GM12878 (cell line): ENCODE measurements around the gene GLA. TPM values are rescaled to one million over a fixed set of nuclear protein-coding genes. Genes with fewer than 3 reads are reported as not detected.

ENCODE experiments used
- ATAC-seq: fragments of 200-7000 bp; cut with Tn5 transposase; 3 replicates; pipeline ENCODE4 v1.9.1; 2020; ENCODE audit warnings: mild to moderate bottlenecking, moderate library complexity
- BruUV-seq: library from RNA; stranded (reverse); fragments of 400-500 nt; replicated peaks from 2 replicates; lab custom pipeline; 2021; lab: Mats Ljungman, UMichigan
- CTCF ChIA-PET: fragments of 300-600 bp; sonication (Branson Sonifier 250); formaldehyde crosslinking; extraction: SDS; loops from one replicate; lab custom pipeline; 2021; ENCODE audit warnings: inconsistent platforms; lab: Yijun Ruan, JAX
- POLR2A ChIA-PET: fragments of 350-600 bp; formaldehyde crosslinking; extraction: SDS; loops from one replicate; lab custom pipeline; 2021; ENCODE audit warnings: inconsistent platforms; lab: Charles Lee
- RAD21 ChIA-PET: fragments of 300-600 bp; sonication (Branson Sonifier 250); formaldehyde crosslinking; loops from one replicate; lab custom pipeline; 2023; ENCODE audit warnings: antibody characterized with exemption; ENCODE audit not compliant: unreplicated experiment; lab: Charles Lee
- SMC1A ChIA-PET: fragments of 300-600 bp; sonication (Branson Sonifier 250); formaldehyde crosslinking; loops from one replicate; lab custom pipeline; 2023; ENCODE audit not compliant: unreplicated experiment, uncharacterized antibody; lab: Charles Lee
- DNase-seq: peaks from one replicate; pipeline ENCODE4 v3.0.0-alpha.2; 2011; ENCODE audit warnings: low read depth, low spot score
- FAIRE-seq: peaks from 3 replicates; lab custom pipeline; 2011; peaks lifted over from hg19 to GRCh38; lab: Jason Lieb, UNC
- H2AFZ ChIP-seq: 2 replicates; pipeline ENCODE4 v1.6.0; 2011; ENCODE audit warnings: low read depth, low read length, control low read depth; ENCODE audit not compliant: control insufficient read depth
- H3K27ac ChIP-seq: 2 replicates; pipeline ENCODE4 v1.5.1; 2011; ENCODE audit warnings: control low read depth; ENCODE audit not compliant: control insufficient read depth, insufficient read depth
- H3K27me3 ChIP-seq, 2 experiments: replicated peaks in 1 of 2; 2 replicates each; pipeline versions ENCODE4 v1.6.0 to v1.6.1; 2011; ENCODE audit warnings: low read length in 1 of 2; ENCODE audit not compliant: control insufficient read depth in 2 of 2, insufficient read depth in 2 of 2
- H3K36me3 ChIP-seq, 2 experiments: 2 replicates each; pipeline ENCODE4 v1.5.1; 2011; ENCODE audit warnings: low read length in 1 of 2; ENCODE audit not compliant: control insufficient read depth in 2 of 2, insufficient read depth in 2 of 2
- H3K4me1 ChIP-seq: 2 replicates; pipeline ENCODE4 v1.6.1; 2011; ENCODE audit warnings: mild to moderate bottlenecking, low read length, moderate library complexity, mixed read lengths; ENCODE audit not compliant: control insufficient read depth, insufficient read depth
- H3K4me2 ChIP-seq: 2 replicates; pipeline ENCODE4 v1.6.0; 2011; ENCODE audit warnings: control low read depth; ENCODE audit not compliant: control insufficient read depth, insufficient read depth
- H3K4me3 ChIP-seq: fragments of 200-600 bp; sonication (generic); 2 replicates; pipeline ENCODE4 v1.5.1; 2016
- H3K79me2 ChIP-seq: 2 replicates; pipeline ENCODE4 v1.6.0; 2011; ENCODE audit warnings: low read length; ENCODE audit not compliant: control insufficient read depth, insufficient read depth
- H3K9ac ChIP-seq: 2 replicates; pipeline ENCODE4 v1.8.0; 2011; ENCODE audit warnings: low read length, control low read depth, mixed read lengths; ENCODE audit not compliant: control insufficient read depth, insufficient read depth
- H3K9me3 ChIP-seq: replicated peaks from 3 replicates; pipeline ENCODE4 v1.5.1; 2011; ENCODE audit warnings: mild to moderate bottlenecking, low read length; ENCODE audit not compliant: control insufficient read depth, insufficient read depth
- H4K20me1 ChIP-seq: 2 replicates; pipeline ENCODE4 v1.6.0; 2011; ENCODE audit not compliant: control insufficient read depth, insufficient read depth
- BACH1 ChIP-seq: fragments of 450-650 bp; IDR thresholded peaks from 2 replicates; pipeline ENCODE4 v1.6.1; 2017; ENCODE audit warnings: mild to moderate bottlenecking, borderline replicate concordance
- CHD1 ChIP-seq: IDR thresholded peaks from 2 replicates; pipeline ENCODE4 v1.6.1; 2012; ENCODE audit warnings: low read depth, low read length, improper control_type of control experiment
- HCFC1 ChIP-seq: fragments of 150-350 bp; IDR thresholded peaks from 2 replicates; pipeline ENCODE4 v1.6.1; 2014; ENCODE audit warnings: low read length
- IKZF2 ChIP-seq, 2 experiments: fragments of 450-650 bp; IDR thresholded peaks; 2 replicates each; pipeline ENCODE4 v1.6.1; 2017; ENCODE audit warnings: mild to moderate bottlenecking in 2 of 2, moderate library complexity in 2 of 2
- JUNB ChIP-seq: IDR thresholded peaks from 2 replicates; pipeline ENCODE4 v1.6.1; 2016; ENCODE audit warnings: antibody characterized with exemption, mild to moderate bottlenecking
- MTA2 ChIP-seq: fragments of 450-650 bp; IDR thresholded peaks from 2 replicates; pipeline ENCODE4 v1.6.1; 2016; ENCODE audit warnings: low read depth, mild to moderate bottlenecking, moderate library complexity
- RELA ChIP-seq: fragments of 450-650 bp; IDR thresholded peaks from 2 replicates; pipeline ENCODE4 v1.8.0; 2014; ENCODE audit warnings: borderline replicate concordance; ENCODE audit not compliant: partially characterized antibody
- SMC3 ChIP-seq: IDR thresholded peaks from 2 replicates; pipeline ENCODE4 v1.6.1; 2011; ENCODE audit warnings: low read length, improper control_type of control experiment, borderline replicate concordance
- SRF ChIP-seq, 2 experiments: IDR thresholded peaks; 2 replicates each; pipeline ENCODE4 v1.6.1; 2011; ENCODE audit warnings: low read depth in 2 of 2, low read length in 2 of 2, mild to moderate bottlenecking in 1 of 2, moderate library complexity in 1 of 2
- STAT3 ChIP-seq: IDR thresholded peaks from 2 replicates; pipeline ENCODE4 v1.6.1; 2011; ENCODE audit warnings: low read depth, low read length, improper control_type of control experiment
- ZSCAN29 ChIP-seq: fragments of 450-650 bp; IDR thresholded peaks from 2 replicates; pipeline ENCODE4 v1.6.1; 2017; ENCODE audit warnings: mild to moderate bottlenecking, moderate library complexity
- WGBS: methylation state at CpG from one replicate; pipeline ENCODE4 v1.1.6; 2016; ENCODE audit warnings: low lambda C conversion rate; ENCODE audit not compliant: insufficient replicate concordance, insufficient coverage; ENCODE audit errors: missing lambda C conversion rate; 5-methylcytosine and 5-hydroxymethylcytosine counted together
- in situ Hi-C: fragments of 300-500 bp; cut with MboI; formaldehyde crosslinking; loops from 9 replicates; pipeline ENCODE4 v1.14.3; 2018; ENCODE audit warnings: mixed read lengths
- intact Hi-C: fragments of 100-400 bp; cut with micrococcal nuclease; formaldehyde crosslinking; loops from one replicate; pipeline ENCODE4 v1.14.2; 2022; ENCODE audit not compliant: unreplicated experiment
- polyA plus RNA-seq, 11 experiments: library from polyadenylated mRNA; depleted of rRNA in 4 of 11; unstranded in 6 of 11; stranded (reverse) in 5 of 11; fragments of >200 nt; fragmentation: Nextera tagmentation in 4 of 11; fragmentation: Illumina TruSeq in 1 of 11; extraction: Ambion mirVana in 4 of 11; extraction: Trizol in 1 of 11; gene quantifications; 1 replicate in 1 of 11; 2 replicates in 10 of 11; pipeline versions ENCODE4 v1.2.1 to v1.2.3, GENCODE V29; 2011 to 2016; ENCODE audit warnings: inconsistent platforms in 2 of 11, missing spikeins in 2 of 11, low read depth in 1 of 11
- total RNA-seq, 4 experiments: library from RNA; depleted of rRNA in 3 of 4; stranded (reverse); fragments of >200 nt in 3 of 4; fragmentation: Illumina TruSeq in 1 of 4; extraction: Trizol in 1 of 4; gene quantifications; 2 replicates each; pipeline versions ENCODE4 v1.2.1 to v1.2.3, GENCODE V29; 2013 to 2021
- TF ChIP-seq, protein P1 (sequence below): fragments of 450-650 bp; IDR thresholded peaks from 2 replicates; pipeline ENCODE4 v1.6.1; 2014; ENCODE audit warnings: mild to moderate bottlenecking
- TF ChIP-seq, protein P2 (sequence below): fragments of 450-650 bp; IDR thresholded peaks from 2 replicates; pipeline ENCODE4 v1.6.1; 2017; ENCODE audit warnings: low read depth, mild to moderate bottlenecking, moderate library complexity
- TF ChIP-seq, protein P3 (sequence below): IDR thresholded peaks from 2 replicates; pipeline ENCODE4 v1.6.1; 2011; ENCODE audit warnings: low read depth, low read length, improper control_type of control experiment, borderline replicate concordance
- TF ChIP-seq, protein P4 (sequence below): fragments of 450-650 bp; IDR thresholded peaks from 2 replicates; pipeline ENCODE4 v1.6.1; 2017; ENCODE audit warnings: antibody characterized with exemption, mild to moderate bottlenecking, moderate library complexity

Gene GLA
- total and polyA plus RNA-seq, 10 of the 15 experiments (the other 5 are each of a cell fraction or from before 2014, with no cell fraction given): 23.8 to 66.4 (median 29.1) TPM

DNA sequence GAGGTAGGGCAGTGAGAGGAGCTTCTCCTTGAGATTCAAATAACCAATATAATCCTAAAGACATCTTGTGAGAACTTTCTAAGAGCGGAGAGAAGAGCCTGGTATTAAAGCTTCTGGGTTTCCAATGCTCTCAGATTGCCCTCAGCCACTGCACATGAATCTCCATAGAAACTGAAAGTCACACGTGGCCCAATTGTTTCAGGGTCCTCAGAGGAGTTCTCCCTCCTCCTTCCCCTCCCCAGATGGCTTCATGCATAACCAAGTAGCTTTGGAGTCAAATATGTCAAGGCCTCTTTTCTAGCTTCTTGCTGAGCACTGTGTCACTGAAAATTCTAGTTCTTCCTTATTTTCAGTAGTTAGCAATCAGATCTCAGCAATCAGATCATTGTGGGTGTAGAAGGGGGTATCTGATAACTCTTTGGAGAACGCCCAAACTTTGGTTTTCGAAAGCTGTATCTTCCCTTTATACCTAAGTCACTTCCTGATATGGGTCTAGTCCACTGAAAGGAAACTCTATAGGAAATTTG lies 24.0 kb downstream of the GLA start (continued):
- TF ChIP-seq, protein P1, sequence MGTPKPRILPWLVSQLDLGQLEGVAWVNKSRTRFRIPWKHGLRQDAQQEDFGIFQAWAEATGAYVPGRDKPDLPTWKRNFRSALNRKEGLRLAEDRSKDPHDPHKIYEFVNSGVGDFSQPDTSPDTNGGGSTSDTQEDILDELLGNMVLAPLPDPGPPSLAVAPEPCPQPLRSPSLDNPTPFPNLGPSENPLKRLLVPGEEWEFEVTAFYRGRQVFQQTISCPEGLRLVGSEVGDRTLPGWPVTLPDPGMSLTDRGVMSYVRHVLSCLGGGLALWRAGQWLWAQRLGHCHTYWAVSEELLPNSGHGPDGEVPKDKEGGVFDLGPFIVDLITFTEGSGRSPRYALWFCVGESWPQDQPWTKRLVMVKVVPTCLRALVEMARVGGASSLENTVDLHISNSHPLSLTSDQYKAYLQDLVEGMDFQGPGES: no peak
- 0 out of 4 replicates have a peak, but pooled peaks of 1 of the 2 experiments have one; percentile 22 for TF ChIP-seq IKZF2 (IDR thresholded peaks at IDR 0.05)
- TF ChIP-seq, all 136 proteins: peak for 9

DNA sequence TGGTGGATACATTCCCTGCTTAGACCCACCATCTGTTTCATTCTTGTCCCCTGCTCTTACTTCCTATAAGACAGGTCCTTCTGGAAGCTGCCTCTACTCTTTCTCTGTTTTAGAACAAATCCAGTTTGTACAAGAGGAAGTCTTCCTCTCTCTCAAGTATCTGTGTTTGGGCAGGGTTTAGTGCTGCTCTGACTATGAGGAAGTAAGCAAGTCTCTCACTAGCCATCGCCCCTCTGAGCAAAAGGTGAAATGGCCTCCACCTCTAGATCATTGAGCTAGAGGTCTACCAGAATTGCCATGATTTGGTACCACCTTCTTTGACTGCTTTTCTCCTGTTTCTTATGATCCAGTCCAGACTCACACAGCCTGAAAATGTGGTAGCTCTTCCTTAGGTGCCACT lies 30.2 kb downstream of the GLA start:
- no peaks in the 10 kb centered on the region for H3K27me3 ChIP-seq
- H2AFZ ChIP-seq: no peak overlapping the region
- no peaks in the 10 kb centered on the region for H4K20me1 ChIP-seq
- no peak overlapping the region for H3K9ac ChIP-seq
- ChIA-PET RAD21 (no interaction called here), POLR2A (interaction anchor here (0.6 kb wide), 1 partner anchor 11 kb away, joined by 3 read pairs; no protein-coding TSS in a partner anchor), CTCF (interaction anchor here (2.0 kb wide), 1 partner anchor 37 kb away, joined by 4 read pairs; no protein-coding TSS in a partner anchor), SMC1A (interaction anchor here (0.5 to 0.8 kb wide), 3 partner anchors 8 to 12 kb away, joined by 3 read pairs; no protein-coding TSS in a partner anchor)
- no TSS peak for BruUV-seq
- ATAC-seq: peak; percentile 70
- TF ChIP-seq JUNB (no peak), ZSCAN29 (no peak), HCFC1 (no peak), BACH1 (no peak), SRF (IDR thresholded peaks at IDR 0.05; ENCODE audit: low read depth in 2 of 2, low read length in 2 of 2) (no peak), RELA (no peak), MTA2 (no peak), SMC3 (no peak), CHD1 (no peak), STAT3 (no peak)
- TF ChIP-seq, protein P2, sequence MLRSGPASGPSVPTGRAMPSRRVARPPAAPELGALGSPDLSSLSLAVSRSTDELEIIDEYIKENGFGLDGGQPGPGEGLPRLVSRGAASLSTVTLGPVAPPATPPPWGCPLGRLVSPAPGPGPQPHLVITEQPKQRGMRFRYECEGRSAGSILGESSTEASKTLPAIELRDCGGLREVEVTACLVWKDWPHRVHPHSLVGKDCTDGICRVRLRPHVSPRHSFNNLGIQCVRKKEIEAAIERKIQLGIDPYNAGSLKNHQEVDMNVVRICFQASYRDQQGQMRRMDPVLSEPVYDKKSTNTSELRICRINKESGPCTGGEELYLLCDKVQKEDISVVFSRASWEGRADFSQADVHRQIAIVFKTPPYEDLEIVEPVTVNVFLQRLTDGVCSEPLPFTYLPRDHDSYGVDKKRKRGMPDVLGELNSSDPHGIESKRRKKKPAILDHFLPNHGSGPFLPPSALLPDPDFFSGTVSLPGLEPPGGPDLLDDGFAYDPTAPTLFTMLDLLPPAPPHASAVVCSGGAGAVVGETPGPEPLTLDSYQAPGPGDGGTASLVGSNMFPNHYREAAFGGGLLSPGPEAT: no peak
- TF ChIP-seq, protein P3, sequence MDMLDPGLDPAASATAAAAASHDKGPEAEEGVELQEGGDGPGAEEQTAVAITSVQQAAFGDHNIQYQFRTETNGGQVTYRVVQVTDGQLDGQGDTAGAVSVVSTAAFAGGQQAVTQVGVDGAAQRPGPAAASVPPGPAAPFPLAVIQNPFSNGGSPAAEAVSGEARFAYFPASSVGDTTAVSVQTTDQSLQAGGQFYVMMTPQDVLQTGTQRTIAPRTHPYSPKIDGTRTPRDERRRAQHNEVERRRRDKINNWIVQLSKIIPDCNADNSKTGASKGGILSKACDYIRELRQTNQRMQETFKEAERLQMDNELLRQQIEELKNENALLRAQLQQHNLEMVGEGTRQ: no peak
- TF ChIP-seq, protein P4, sequence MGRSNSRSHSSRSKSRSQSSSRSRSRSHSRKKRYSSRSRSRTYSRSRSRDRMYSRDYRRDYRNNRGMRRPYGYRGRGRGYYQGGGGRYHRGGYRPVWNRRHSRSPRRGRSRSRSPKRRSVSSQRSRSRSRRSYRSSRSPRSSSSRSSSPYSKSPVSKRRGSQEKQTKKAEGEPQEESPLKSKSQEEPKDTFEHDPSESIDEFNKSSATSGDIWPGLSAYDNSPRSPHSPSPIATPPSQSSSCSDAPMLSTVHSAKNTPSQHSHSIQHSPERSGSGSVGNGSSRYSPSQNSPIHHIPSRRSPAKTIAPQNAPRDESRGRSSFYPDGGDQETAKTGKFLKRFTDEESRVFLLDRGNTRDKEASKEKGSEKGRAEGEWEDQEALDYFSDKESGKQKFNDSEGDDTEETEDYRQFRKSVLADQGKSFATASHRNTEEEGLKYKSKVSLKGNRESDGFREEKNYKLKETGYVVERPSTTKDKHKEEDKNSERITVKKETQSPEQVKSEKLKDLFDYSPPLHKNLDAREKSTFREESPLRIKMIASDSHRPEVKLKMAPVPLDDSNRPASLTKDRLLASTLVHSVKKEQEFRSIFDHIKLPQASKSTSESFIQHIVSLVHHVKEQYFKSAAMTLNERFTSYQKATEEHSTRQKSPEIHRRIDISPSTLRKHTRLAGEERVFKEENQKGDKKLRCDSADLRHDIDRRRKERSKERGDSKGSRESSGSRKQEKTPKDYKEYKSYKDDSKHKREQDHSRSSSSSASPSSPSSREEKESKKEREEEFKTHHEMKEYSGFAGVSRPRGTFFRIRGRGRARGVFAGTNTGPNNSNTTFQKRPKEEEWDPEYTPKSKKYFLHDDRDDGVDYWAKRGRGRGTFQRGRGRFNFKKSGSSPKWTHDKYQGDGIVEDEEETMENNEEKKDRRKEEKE: no peak
- H3K4me3 ChIP-seq: no peak overlapping the region
- WGBS: 0% methylated on average over 1 of the region's 1 CpG
- no peaks in the 10 kb centered on the region for H3K4me1 ChIP-seq
- peaks cover 26% of the 10 kb centered on the region for H3K79me2 ChIP-seq
- FAIRE-seq: peak; percentile 13
- H3K36me3 ChIP-seq: no peaks in the 10 kb centered on the region; a peak in 1 of 4 replicates
- in situ Hi-C loops: no loop called here
- no peak for DNase-seq
- intact Hi-C loops: no loop called here
- H3K4me2 ChIP-seq: no peak overlapping the region
- H3K27ac ChIP-seq: no peak overlapping the region
- H3K9me3 ChIP-seq: no peaks in the 10 kb centered on the region
